ENCODE measurements around the gene PI4K2B. TPM values are rescaled to one million over a fixed set of nuclear protein-coding genes. Genes with fewer than 3 reads are reported as not detected.

Gene PI4K2B
- total RNA-seq, 8 experiments from 2014 or later = 3.5 to 15.9 (median 6.2) TPM

GRCh38 chr4:25299476-25300203 lies 65.8 kb downstream of the PI4K2B start:
- 0 to 90% (median 70%) methylated on average over 1 to 10 of the region's 10 CpGs for WGBS, 10 experiments
- Histone ChIP-seq H3K4me3 (no peak overlapping the region), H3K4me1 (replicated peaks in 1 of 2) (no peaks in the 10 kb centered on the region), H3K27ac (no peak overlapping the region)
- in situ Hi-C loops (cut with MboI; ENCODE audit: low pct_unique_long_range_greater_than_20kb in 2 of 9, low sequenced_read_pairs in 9 of 9, unreplicated experiment in 9 of 9) = no loop called here
- ATAC-seq (replicated peaks in 6 of 8) = peak in 1 of 8 experiments; percentile 33

GRCh38 chr4:25301471-25301870 lies 67.6 kb downstream of the PI4K2B start:
- 10 to 86% (median 68%) methylated on average over 1 to 4 of the region's 4 CpGs; no CpG with 5 or more reads in 3 of the 10 experiments for WGBS, 10 experiments
- in situ Hi-C loops (cut with MboI; ENCODE audit: low pct_unique_long_range_greater_than_20kb in 2 of 9, low sequenced_read_pairs in 9 of 9, unreplicated experiment in 9 of 9) = no loop called here

GRCh38 chr4:25302626-25303025 lies 68.8 kb downstream of the PI4K2B start:
- peak in 1 of 8 experiments; percentile 22 for ATAC-seq (replicated peaks in 6 of 8)
- in situ Hi-C loops (cut with MboI; ENCODE audit: low pct_unique_long_range_greater_than_20kb in 2 of 9, low sequenced_read_pairs in 9 of 9, unreplicated experiment in 9 of 9) = no loop called here
- no peak overlapping the region for H3K27ac ChIP-seq
- H3K4me1 ChIP-seq (replicated peaks in 1 of 2) = no peaks in the 10 kb centered on the region
- 40 to 100% (median 79%) methylated on average over 1 to 7 of the region's 9 CpGs for WGBS, 10 experiments
- H3K4me3 ChIP-seq = no peak overlapping the region

More at GRCh38 chr4:25301471-25301870, 67.6 kb downstream of the PI4K2B start:
- no peaks in the 10 kb centered on the region for H3K4me1 ChIP-seq (replicated peaks in 1 of 2)
- no peak overlapping the region for H3K27ac ChIP-seq
- ATAC-seq (replicated peaks in 6 of 8) = no peak
- no peak overlapping the region for H3K4me3 ChIP-seq

- H3K4me1 ChIP-seq (replicated peaks in 1 of 2) = no peaks in the 10 kb centered on the region
- in situ Hi-C loops (cut with MboI; ENCODE audit: low pct_unique_long_range_greater_than_20kb in 2 of 9, low sequenced_read_pairs in 9 of 9, unreplicated experiment in 9 of 9) = no loop called here
- no peak overlapping the region for H3K27ac ChIP-seq
- 20 to 100% (median 84%) methylated on average over 1 to 3 of the region's 3 CpGs; no CpG with 5 or more reads in 2 of the 10 experiments for WGBS, 10 experiments
- no peak overlapping the region for H3K4me3 ChIP-seq
- no peak for ATAC-seq (replicated peaks in 6 of 8)
These were observed 69.7 kb downstream of the PI4K2B start for GRCh38 chr4:25303578-25303977.

- in situ Hi-C loops (cut with MboI; ENCODE audit: low pct_unique_long_range_greater_than_20kb in 2 of 9, low sequenced_read_pairs in 9 of 9, unreplicated experiment in 9 of 9) = no loop called here
- ATAC-seq (replicated peaks in 6 of 8) = no peak
- Histone ChIP-seq H3K27ac (no peak overlapping the region), H3K4me3 (no peak overlapping the region), H3K4me1 (replicated peaks in 1 of 2) (no peaks in the 10 kb centered on the region)
- WGBS, 10 experiments = 48 to 100% (median 76%) methylated on average over 1 to 4 of the region's 4 CpGs; no CpG with 5 or more reads in 2 of the 10 experiments
These were observed 72.8 kb downstream of the PI4K2B start for GRCh38 chr4:25306518-25307057.

GRCh38 chr4:25307596-25307995 lies 73.8 kb downstream of the PI4K2B start:
- no peak for ATAC-seq (replicated peaks in 6 of 8)
- H3K27ac ChIP-seq = no peak overlapping the region
- WGBS, 10 experiments = 68 to 100% (median 90%) methylated on average over 1 to 7 of the region's 7 CpGs; no CpG with 5 or more reads in 2 of the 10 experiments
- H3K4me1 ChIP-seq (replicated peaks in 1 of 2) = no peaks in the 10 kb centered on the region
- H3K4me3 ChIP-seq = no peak overlapping the region
- in situ Hi-C loops (cut with MboI; ENCODE audit: low pct_unique_long_range_greater_than_20kb in 2 of 9, low sequenced_read_pairs in 9 of 9, unreplicated experiment in 9 of 9) = no loop called here

- Histone ChIP-seq H3K4me3 (no peak overlapping the region), H3K4me1 (replicated peaks in 1 of 2) (peaks cover 0 to under 1% of the 10 kb centered on the region in 2 donors), H3K27ac (no peak overlapping the region)
- in situ Hi-C loops (cut with MboI; ENCODE audit: low pct_unique_long_range_greater_than_20kb in 2 of 9, low sequenced_read_pairs in 9 of 9, unreplicated experiment in 9 of 9) = no loop called here
- ATAC-seq (replicated peaks in 6 of 8) = no peak
- WGBS, 10 experiments = 84 to 100% (median 100%) methylated on average over 1 to 2 of the region's 2 CpGs; no CpG with 5 or more reads in 6 of the 10 experiments
These were observed 74.5 kb downstream of the PI4K2B start for GRCh38 chr4:25308306-25308705.

- H3K27ac ChIP-seq = no peak overlapping the region
- ATAC-seq (replicated peaks in 6 of 8) = no peak
- in situ Hi-C loops (cut with MboI; ENCODE audit: low pct_unique_long_range_greater_than_20kb in 2 of 9, low sequenced_read_pairs in 9 of 9, unreplicated experiment in 9 of 9) = no loop called here
- WGBS, 10 experiments = 13 to 96% (median 79%) methylated on average over 3 to 7 of the region's 7 CpGs; no CpG with 5 or more reads in 4 of the 10 experiments
- no peak overlapping the region for H3K4me3 ChIP-seq
- H3K4me1 ChIP-seq (replicated peaks in 1 of 2) = peaks cover 4% of the 10 kb centered on the region in 2 donors
These were observed 74.9 kb downstream of the PI4K2B start for GRCh38 chr4:25308761-25309160.

GRCh38 chr4:25310066-25310802 lies 76.4 kb downstream of the PI4K2B start:
- in situ Hi-C loops (cut with MboI; ENCODE audit: low pct_unique_long_range_greater_than_20kb in 2 of 9, low sequenced_read_pairs in 9 of 9, unreplicated experiment in 9 of 9) = no loop called here
- no peak overlapping the region for H3K4me3 ChIP-seq
- peaks cover 4 to 9% of the 10 kb centered on the region in 2 donors for H3K4me1 ChIP-seq (replicated peaks in 1 of 2)
- WGBS, 10 experiments = 40 to 93% (median 84%) methylated on average over 1 to 4 of the region's 4 CpGs; no CpG with 5 or more reads in 4 of the 10 experiments
- H3K27ac ChIP-seq = no peak overlapping the region
- no peak for ATAC-seq (replicated peaks in 6 of 8)

GRCh38 chr4:25310803-25311166 lies 77.0 kb downstream of the PI4K2B start:
- WGBS, 10 experiments = 10 to 100% (median 83%) methylated on average over 1 of the region's 1 CpG; no CpG with 5 or more reads in 5 of the 10 experiments
- Histone ChIP-seq H3K4me3 (no peak overlapping the region), H3K27ac (no peak overlapping the region), H3K4me1 (replicated peaks in 1 of 2) (peaks cover 4 to 9% of the 10 kb centered on the region in 2 donors)
- ATAC-seq (replicated peaks in 6 of 8) = no peak
- in situ Hi-C loops (cut with MboI; ENCODE audit: low pct_unique_long_range_greater_than_20kb in 2 of 9, low sequenced_read_pairs in 9 of 9, unreplicated experiment in 9 of 9) = no loop called here

GRCh38 chr4:25312496-25313200 lies 78.8 kb downstream of the PI4K2B start, which contains the start of gene ZCCHC4:
TSS of gene ZCCHC4 (plus strand) at chr4:25312774. CDS start at chr4:25312810, 36 bp downstream.
- in situ Hi-C loops (cut with MboI; ENCODE audit: low pct_unique_long_range_greater_than_20kb in 2 of 9, low sequenced_read_pairs in 9 of 9, unreplicated experiment in 9 of 9) = no loop called here
- H3K4me3 ChIP-seq = peak within 1 kb of the TSS; percentile 58 to 96 (median 84)
- peak within 1 kb of the TSS; percentile 76 to 77 for H3K27ac ChIP-seq
- 0 to 50% (median 6%) methylated on average over 1 to 16 of the region's 40 CpGs; no CpG with 5 or more reads in 2 of the 10 experiments for WGBS, 10 experiments
- peaks cover 4 to 9% of the 10 kb centered on the region in 2 donors for H3K4me1 ChIP-seq (replicated peaks in 1 of 2)
- ATAC-seq (replicated peaks in 6 of 8) = peak; percentile 95 to 98 (median 96)

- in situ Hi-C loops (cut with MboI; ENCODE audit: low pct_unique_long_range_greater_than_20kb in 2 of 9, low sequenced_read_pairs in 9 of 9, unreplicated experiment in 9 of 9) = no loop called here
These were observed 79.5 kb downstream of the PI4K2B start for GRCh38 chr4:25313201-25313895.

More at GRCh38 chr4:25313201-25313895, 79.5 kb downstream of the PI4K2B start:
- ATAC-seq (replicated peaks in 6 of 8) = peak in 2 of 8 experiments; percentile 4
- H3K4me1 ChIP-seq (replicated peaks in 1 of 2) = peaks cover 4 to 9% of the 10 kb centered on the region in 2 donors
- WGBS, 10 experiments = 0 to 43% (median 13%) methylated on average over 5 to 22 of the region's 23 CpGs; no CpG with 5 or more reads in 1 of the 10 experiments
- H3K27ac ChIP-seq = peak overlapping the region; percentile 76 to 77
- H3K4me3 ChIP-seq = peak overlapping the region; percentile 58 to 96 (median 84)

Measured in motor neuron (in vitro differentiated cells).